GM10266 (cell line): ENCODE results near the gene CEP44.

Experiments used
- DNase-seq: peaks from one replicate; pipeline ENCODE4 v3.0.0; 2012; ENCODE audit errors: extremely low spot score
- CTCF ChIP-seq: IDR thresholded peaks from 2 replicates; pipeline ENCODE4 v1.5.1; 2012; ENCODE audit warnings: mild to moderate bottlenecking, low read depth; ENCODE audit not compliant: control insufficient read depth, insufficient read depth; ENCODE audit errors: missing control alignments

The CEP44 gene

GRCh38 chr4:174262624-174263444 is 20.9 kb upstream of the CEP44 start:
- DNase-seq = no peak

GRCh38 chr4:174263445-174263736 is 20.3 kb upstream of the CEP44 start:
- no peak for DNase-seq
- TF ChIP-seq CTCF = no peak

More at GRCh38 chr4:174262624-174263444, 20.9 kb upstream of the CEP44 start:
- no peak for TF ChIP-seq CTCF

GRCh38 chr4:174265916-174266315 is 17.8 kb upstream of the CEP44 start:
- TF ChIP-seq CTCF = no peak
- DNase-seq = no peak

GRCh38 chr4:174266416-174266815 is 17.3 kb upstream of the CEP44 start:
- no peak for TF ChIP-seq CTCF
- DNase-seq = no peak

GRCh38 chr4:174273930-174274329 is 9.8 kb upstream of the CEP44 start:
- no peak for TF ChIP-seq CTCF
- DNase-seq = no peak

GRCh38 chr4:174274436-174274835 is 9.3 kb upstream of the CEP44 start:
- no peak for TF ChIP-seq CTCF
- no peak for DNase-seq

- no peak for TF ChIP-seq CTCF
- DNase-seq = no peak
These were observed 8.6 kb upstream of the CEP44 start for GRCh38 chr4:174275101-174275500.
